ENCODE results near the gene KIAA0232. TPM values are rescaled to one million over a fixed set of nuclear protein-coding genes. Genes with fewer than 3 reads are reported as not detected.
A peak's percentile ranks its signal among the peaks of the same experiment; 100 is the strongest.

Gene KIAA0232
- total and polyA plus RNA-seq, 10 donors, result 3.2 to 50.6 (median 34.5) TPM

- peak overlapping the region in 7 of 8 donors; percentile 15 to 87 (median 76) for H3K27ac ChIP-seq
- WGBS, 5 donors, result 35 to 52% (median 45%) methylated on average over 16 to 21 of the region's 21 CpGs
- intact Hi-C loops (cut with DNase I; ENCODE audit: low total_unique reads), result no loop called here
- peak overlapping the region in 1 of 8 donors; percentile 18 for H3K4me3 ChIP-seq
- H3K36me3 ChIP-seq, result peaks cover 0 to 19% (median 5%) of the 10 kb centered on the region in 6 donors
- TF ChIP-seq POLR2A (IDR thresholded peaks at IDR 0.05) (no peak), POLR2AphosphoS5 (IDR thresholded peaks at IDR 0.05) (peak in 2 of 3 donors; percentile 65 to 78), CTCF (IDR thresholded peaks at IDR 0.05 in 8 of 11, conservative IDR thresholded peaks at IDR 0.05 in 3 of 11) (no peak)
- peaks cover 34 to 70% (median 53%) of the 10 kb centered on the region in 6 donors for H3K4me1 ChIP-seq
- no peaks in the 10 kb centered on the region for H3K27me3 ChIP-seq (replicated peaks in 1 of 7)
- peak; percentile 87 for DNase-seq
- H3K9me3 ChIP-seq, result peaks cover 0 to 15% (median 9%) of the 10 kb centered on the region in 8 donors
Observed at GRCh38 chr4:6887591-6888371, 105.3 kb downstream of the KIAA0232 start.

- Histone ChIP-seq H3K27me3 (replicated peaks in 1 of 7) (no peaks in the 10 kb centered on the region), H3K4me1 (peaks cover 37 to 78% (median 59%) of the 10 kb centered on the region in 6 donors), H3K4me3 (peak overlapping the region in 1 of 8 donors; percentile 18), H3K36me3 (peaks cover 0 to 11% (median under 1%) of the 10 kb centered on the region in 6 donors), H3K9me3 (peaks cover 0 to 15% (median 9%) of the 10 kb centered on the region in 8 donors), H3K27ac (peak overlapping the region in 6 of 8 donors; percentile 64 to 87 (median 79))
- 85 to 93% (median 86%) methylated on average over 10 to 15 of the region's 15 CpGs for WGBS, 5 donors
- DNase-seq, result no peak
- TF ChIP-seq POLR2A (IDR thresholded peaks at IDR 0.05) (no peak), CTCF (IDR thresholded peaks at IDR 0.05 in 8 of 11, conservative IDR thresholded peaks at IDR 0.05 in 3 of 11) (no peak), POLR2AphosphoS5 (IDR thresholded peaks at IDR 0.05) (no peak)
- intact Hi-C loops (cut with DNase I; ENCODE audit: low total_unique reads), result no loop called here
Observed at GRCh38 chr4:6888506-6889071, 106.1 kb downstream of the KIAA0232 start.

DNA sequence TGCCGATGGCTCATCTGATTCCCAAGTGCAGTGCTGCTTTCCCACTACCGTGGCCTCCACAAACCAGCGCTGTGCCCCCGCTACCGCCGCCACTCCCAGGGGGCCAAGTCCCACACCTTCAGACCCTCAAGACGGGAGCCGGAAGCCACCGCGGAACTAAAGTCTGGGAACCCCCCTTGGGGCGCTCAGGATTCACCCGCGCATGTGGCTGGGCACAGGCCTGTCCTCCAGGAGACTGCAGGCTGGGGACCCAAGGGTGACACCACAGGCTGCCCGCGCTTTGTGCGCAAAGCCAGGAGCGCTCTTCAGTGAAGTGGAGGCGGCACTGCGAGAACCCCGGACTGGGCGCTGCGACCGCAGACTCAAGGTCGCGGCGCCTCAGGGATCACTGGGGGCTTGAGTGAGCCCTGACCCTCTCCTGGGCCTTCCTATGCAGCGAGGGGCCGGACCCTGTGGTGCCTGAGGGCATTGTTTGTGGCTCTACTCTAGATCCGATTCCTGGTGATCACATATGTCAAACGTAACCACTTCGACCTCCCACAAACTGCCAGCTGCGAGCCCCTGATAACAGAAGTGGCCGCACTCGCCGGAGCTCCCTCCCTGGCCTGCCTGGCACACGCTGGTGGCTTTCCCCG is 106.7 kb downstream of the KIAA0232 start:
- peak; percentile 32 to 63 (median 62) for TF ChIP-seq POLR2AphosphoS5 (IDR thresholded peaks at IDR 0.05)
- no peak for TF ChIP-seq POLR2A (IDR thresholded peaks at IDR 0.05)
- Histone ChIP-seq H3K27me3 (replicated peaks in 1 of 7) (no peaks in the 10 kb centered on the region), H3K4me1 (peaks cover 37 to 84% (median 62%) of the 10 kb centered on the region in 6 donors), H3K27ac (peak overlapping the region in 6 of 8 donors; percentile 0 to 87 (median 68)), H3K36me3 (peaks cover 0 to 5% (median 0%) of the 10 kb centered on the region in 6 donors), H3K9me3 (peaks cover 0 to 15% (median 9%) of the 10 kb centered on the region in 8 donors), H3K4me3 (no peak overlapping the region)
- intact Hi-C loops (cut with DNase I; ENCODE audit: low total_unique reads), result no loop called here
- DNase-seq, result no peak
- 73 to 84% (median 80%) methylated on average over 28 to 37 of the region's 37 CpGs for WGBS, 5 donors

- Histone ChIP-seq H3K27me3 (replicated peaks in 1 of 7) (no peaks in the 10 kb centered on the region), H3K27ac (peak overlapping the region in 6 of 8 donors; percentile 0 to 87 (median 68)), H3K4me1 (peaks cover 37 to 86% (median 63%) of the 10 kb centered on the region in 6 donors), H3K36me3 (no peaks in the 10 kb centered on the region), H3K9me3 (peaks cover 0 to 15% (median 9%) of the 10 kb centered on the region in 8 donors), H3K4me3 (no peak overlapping the region)
- WGBS, 5 donors, result 62 to 88% (median 79%) methylated on average over 14 to 15 of the region's 15 CpGs
- DNase-seq, result no peak
- TF ChIP-seq POLR2A (IDR thresholded peaks at IDR 0.05) (no peak), POLR2AphosphoS5 (IDR thresholded peaks at IDR 0.05) (no peak), CTCF (IDR thresholded peaks at IDR 0.05 in 8 of 11, conservative IDR thresholded peaks at IDR 0.05 in 3 of 11) (no peak)
- intact Hi-C loops (cut with DNase I; ENCODE audit: low total_unique reads), result no loop called here
Observed at GRCh38 chr4:6889736-6890324, 107.3 kb downstream of the KIAA0232 start.
